ENCODE results near the gene NACA2.

The NACA2 gene

GRCh38 chr17:61547113-61547512 lies 43.9 kb downstream of the NACA2 start:
- DNase-seq (ENCODE audit: low spot score): no peak

GRCh38 chr17:61545335-61545938 lies 45.6 kb downstream of the NACA2 start:
- DNase-seq (ENCODE audit: low spot score): no peak

DNA sequence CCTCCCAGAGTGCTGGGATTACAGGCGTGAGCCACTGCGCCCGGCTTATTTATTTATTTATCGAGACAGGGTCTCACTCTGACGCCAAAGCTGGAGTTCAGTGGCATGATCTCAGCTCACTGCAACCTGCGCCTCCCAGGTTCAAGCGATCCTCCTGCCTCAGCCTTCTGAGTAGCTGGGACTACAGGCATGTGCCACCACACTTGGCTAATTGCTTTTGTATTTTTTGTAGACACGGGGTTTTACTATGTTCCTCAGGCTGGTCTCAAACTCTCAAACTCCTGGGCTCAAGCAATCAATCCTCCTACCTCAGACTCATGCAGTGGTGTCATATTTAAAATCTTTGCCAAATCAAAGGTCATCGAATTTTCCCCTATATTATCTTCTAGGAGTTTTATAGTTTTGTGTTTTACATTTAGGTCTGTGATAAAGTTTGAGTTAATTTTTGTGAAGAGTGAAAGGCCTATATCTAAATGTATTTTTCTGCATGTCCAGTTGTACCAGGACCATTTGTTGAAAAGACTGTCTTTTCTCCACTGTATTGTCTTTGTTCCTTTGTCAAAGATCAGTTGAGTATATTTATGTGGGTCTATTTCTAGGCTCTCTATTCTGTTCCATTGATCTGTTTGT lies 47.1 kb downstream of the NACA2 start:
- no peak for DNase-seq (ENCODE audit: low spot score)

DNA sequence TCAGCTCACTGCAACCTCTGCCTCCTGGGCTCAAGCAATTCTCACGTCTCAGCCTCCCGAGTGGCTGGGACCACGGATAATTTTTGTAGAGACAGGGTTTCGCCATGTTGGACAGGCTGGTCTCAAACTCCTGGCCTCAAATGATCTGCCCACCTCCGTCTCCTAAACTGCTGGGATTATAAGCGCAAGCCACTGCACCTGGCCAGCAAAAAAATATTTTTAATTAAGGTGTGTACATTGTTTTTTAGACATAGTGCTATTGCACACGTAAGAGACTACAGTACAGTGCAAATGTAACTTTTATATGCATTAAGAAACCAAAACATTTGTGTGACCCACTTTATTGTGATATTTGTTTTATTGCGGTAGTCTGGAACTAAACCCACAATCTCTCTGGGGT lies 49.0 kb downstream of the NACA2 start:
- DNase-seq (ENCODE audit: low spot score): no peak

DNA sequence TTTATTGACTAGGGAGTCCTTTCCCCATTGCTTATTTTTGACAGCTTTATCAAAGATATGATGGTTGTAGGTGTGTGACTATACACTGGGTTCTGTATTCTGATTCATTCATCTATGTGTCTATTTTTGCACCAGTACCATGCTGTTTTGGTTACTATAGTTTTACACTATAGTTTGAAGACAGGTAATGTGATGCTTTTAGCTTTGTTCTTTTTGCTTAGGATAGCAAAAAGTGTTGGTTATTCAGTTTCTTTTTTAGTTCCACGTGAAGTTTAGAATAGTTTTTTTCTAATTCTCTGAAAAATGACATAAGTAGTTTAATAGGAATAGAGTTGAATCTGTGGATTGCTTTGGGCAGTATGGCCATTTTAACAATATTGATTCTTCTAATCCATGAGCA lies 50.1 kb downstream of the NACA2 start:
- DNase-seq (ENCODE audit: low spot score): no peak

All from kidney capillary endothelial cell (primary cell).